ENCODE data around the gene TBX18. TPM values are rescaled to one million over a fixed set of nuclear protein-coding genes. Genes with fewer than 3 reads are reported as not detected.

TBX18 gene
- total and polyA plus RNA-seq, 2 donors (not counting 1 experiment from before 2014, with no cell fraction given) = 0.33 to 2.2 TPM

- H3K9me3 ChIP-seq (ENCODE audit: control insufficient read depth, insufficient read depth, low read depth, low read length) = no peaks in the 10 kb centered on the region
- no peak overlapping the region for H3K4me2 ChIP-seq (ENCODE audit: extremely low read depth, insufficient read depth, low read length)
- H3K9ac ChIP-seq (ENCODE audit: insufficient read depth, low read length) = no peak overlapping the region
- no peaks in the 10 kb centered on the region for H3K27me3 ChIP-seq (ENCODE audit: control insufficient read depth, insufficient read depth, low read length)
- H3K4me1 ChIP-seq (ENCODE audit: control insufficient read depth, extremely low read depth, insufficient read depth, low read length) = no peaks in the 10 kb centered on the region
- H2AFZ ChIP-seq (ENCODE audit: low read length) = no peak overlapping the region
- TF ChIP-seq EZH2 (IDR thresholded peaks at IDR 0.05; ENCODE audit: low read length, missing control alignments) (no peak), CTCF (conservative IDR thresholded peaks at IDR 0.05 in 1 of 2, IDR thresholded peaks at IDR 0.05 in 1 of 2; ENCODE audit: low read depth in 1 of 2, low read length in 2 of 2) (no peak)
- H3K79me2 ChIP-seq (ENCODE audit: control insufficient read depth, insufficient read depth, low read length) = no peaks in the 10 kb centered on the region
- DNase-seq (ENCODE audit: low read depth in 2 of 2) = no peak
- H4K20me1 ChIP-seq (ENCODE audit: control insufficient read depth, extremely low read depth, insufficient read depth, low read length) = no peaks in the 10 kb centered on the region
- no peak overlapping the region for H3K4me3 ChIP-seq (replicated peaks in 1 of 4; ENCODE audit: control extremely low read depth in 1 of 4, insufficient read depth in 1 of 4, low read depth in 3 of 4, low read length in 4 of 4)
- H3K27ac ChIP-seq (ENCODE audit: insufficient read depth, low read length) = no peak overlapping the region
- no peaks in the 10 kb centered on the region for H3K36me3 ChIP-seq (ENCODE audit: control insufficient read depth, insufficient read depth, low read length)
Measured at GRCh38 chr6:84801250-84801649, 36.9 kb upstream of the TBX18 start.

GRCh38 chr6:84798257-84798656 lies 33.9 kb upstream of the TBX18 start:
- Histone ChIP-seq H4K20me1 (ENCODE audit: control insufficient read depth, extremely low read depth, insufficient read depth, low read length) (no peaks in the 10 kb centered on the region), H3K4me1 (ENCODE audit: control insufficient read depth, extremely low read depth, insufficient read depth, low read length) (no peaks in the 10 kb centered on the region), H3K9me3 (ENCODE audit: control insufficient read depth, insufficient read depth, low read depth, low read length) (no peaks in the 10 kb centered on the region), H3K79me2 (ENCODE audit: control insufficient read depth, insufficient read depth, low read length) (no peaks in the 10 kb centered on the region), H3K9ac (ENCODE audit: insufficient read depth, low read length) (no peak overlapping the region), H3K27ac (ENCODE audit: insufficient read depth, low read length) (no peak overlapping the region), H2AFZ (ENCODE audit: low read length) (no peak overlapping the region), H3K4me2 (ENCODE audit: extremely low read depth, insufficient read depth, low read length) (no peak overlapping the region), H3K36me3 (ENCODE audit: control insufficient read depth, insufficient read depth, low read length) (no peaks in the 10 kb centered on the region), H3K27me3 (ENCODE audit: control insufficient read depth, insufficient read depth, low read length) (no peaks in the 10 kb centered on the region), H3K4me3 (replicated peaks in 1 of 4; ENCODE audit: control extremely low read depth in 1 of 4, insufficient read depth in 1 of 4, low read depth in 3 of 4, low read length in 4 of 4) (no peak overlapping the region)
- DNase-seq (ENCODE audit: low read depth in 2 of 2) = peak in 1 of 2 donors; percentile 15
- no peak for TF ChIP-seq EZH2 (IDR thresholded peaks at IDR 0.05; ENCODE audit: low read length, missing control alignments)
- TF ChIP-seq CTCF (conservative IDR thresholded peaks at IDR 0.05 in 1 of 2, IDR thresholded peaks at IDR 0.05 in 1 of 2; ENCODE audit: low read depth in 1 of 2, low read length in 2 of 2) = no peak

- DNase-seq (ENCODE audit: low read depth in 2 of 2) = no peak
- TF ChIP-seq CTCF (conservative IDR thresholded peaks at IDR 0.05 in 1 of 2, IDR thresholded peaks at IDR 0.05 in 1 of 2; ENCODE audit: low read depth in 1 of 2, low read length in 2 of 2) = no peak
- TF ChIP-seq EZH2 (IDR thresholded peaks at IDR 0.05; ENCODE audit: low read length, missing control alignments) = no peak
- no peak overlapping the region for H2AFZ ChIP-seq (ENCODE audit: low read length)
Measured at GRCh38 chr6:84796343-84796742, 31.9 kb upstream of the TBX18 start.

More at GRCh38 chr6:84796343-84796742, 31.9 kb upstream of the TBX18 start:
- H3K4me3 ChIP-seq (replicated peaks in 1 of 4; ENCODE audit: control extremely low read depth in 1 of 4, insufficient read depth in 1 of 4, low read depth in 3 of 4, low read length in 4 of 4) = no peak overlapping the region
- no peak overlapping the region for H3K9ac ChIP-seq (ENCODE audit: insufficient read depth, low read length)
- H3K4me2 ChIP-seq (ENCODE audit: extremely low read depth, insufficient read depth, low read length) = no peak overlapping the region
- no peaks in the 10 kb centered on the region for H3K36me3 ChIP-seq (ENCODE audit: control insufficient read depth, insufficient read depth, low read length)
- no peaks in the 10 kb centered on the region for H3K4me1 ChIP-seq (ENCODE audit: control insufficient read depth, extremely low read depth, insufficient read depth, low read length)
- no peak overlapping the region for H3K27ac ChIP-seq (ENCODE audit: insufficient read depth, low read length)
- no peaks in the 10 kb centered on the region for H4K20me1 ChIP-seq (ENCODE audit: control insufficient read depth, extremely low read depth, insufficient read depth, low read length)
- no peaks in the 10 kb centered on the region for H3K27me3 ChIP-seq (ENCODE audit: control insufficient read depth, insufficient read depth, low read length)
- H3K79me2 ChIP-seq (ENCODE audit: control insufficient read depth, insufficient read depth, low read length) = no peaks in the 10 kb centered on the region
- no peaks in the 10 kb centered on the region for H3K9me3 ChIP-seq (ENCODE audit: control insufficient read depth, insufficient read depth, low read depth, low read length)

Data from fibroblast of lung (primary cell).